Measurements from ENCODE around the gene EXO1. TPM values are rescaled to one million over a fixed set of nuclear protein-coding genes. Genes with fewer than 3 reads are reported as not detected.
"Not testable (repeated sequence)": the region's sequence is repeated elsewhere in the genome, so short reads cannot be mapped to it uniquely, and the experiment has no call there.

Gene EXO1
- under 1 TPM in 1 of 2 donors, not detected in 1; 0.29 TPM for total RNA-seq
- long read RNA-seq, donor 1, partial matches to known transcripts: 0 of 1 reads
- long read RNA-seq, donor 1, other reads (novel, unspliced or antisense): 1 of 1 reads
- long read RNA-seq, donor 2, partial matches to known transcripts: 1 of 1 reads
- long read RNA-seq, donor 2, other reads (novel, unspliced or antisense): 0 of 1 reads

GRCh38 chr1:241847796-241848685 lies at the start of gene EXO1:
Gene EXO1, plus strand, starts transcription at chr1:241848204. Its CDS starts 2,222 bp downstream, at chr1:241850426.
- DNase-seq (ENCODE audit: low spot score): peak; percentile 96
- intact Hi-C loops (cut with DNase I): no loop called here

GRCh38 chr1:241799416-241799815 lies 48.6 kb upstream of the EXO1 start:
- DNase-seq (ENCODE audit: low spot score): no peak
- intact Hi-C loops (cut with DNase I): no loop called here

GRCh38 chr1:241800640-241801039 lies 47.4 kb upstream of the EXO1 start:
- intact Hi-C loops (cut with DNase I): no loop called here
- no peak for DNase-seq (ENCODE audit: low spot score)

GRCh38 chr1:241802863-241803262 lies 45.1 kb upstream of the EXO1 start:
- no peak for DNase-seq (ENCODE audit: low spot score)
- intact Hi-C loops (cut with DNase I): no loop called here

- intact Hi-C loops (cut with DNase I); DNase-seq (ENCODE audit: low spot score): not testable (repeated sequence)
Measured at GRCh38 chr1:241804706-241805105, 43.3 kb upstream of the EXO1 start.

- DNase-seq (ENCODE audit: low spot score): no peak
- intact Hi-C loops (cut with DNase I): no loop called here
Measured at GRCh38 chr1:241808265-241808664, 39.7 kb upstream of the EXO1 start.

GRCh38 chr1:241810769-241811405 lies 37.1 kb upstream of the EXO1 start:
- intact Hi-C loops (cut with DNase I): no loop called here
- no peak for DNase-seq (ENCODE audit: low spot score)

- intact Hi-C loops (cut with DNase I): no loop called here
- DNase-seq (ENCODE audit: low spot score): no peak
Measured at GRCh38 chr1:241813768-241814320, 34.2 kb upstream of the EXO1 start.

- intact Hi-C loops (cut with DNase I): no loop called here
- DNase-seq (ENCODE audit: low spot score): no peak
Measured at GRCh38 chr1:241816008-241816407, 32.0 kb upstream of the EXO1 start.

GRCh38 chr1:241817331-241817792 lies 30.6 kb upstream of the EXO1 start:
- DNase-seq (ENCODE audit: low spot score): no peak
- intact Hi-C loops (cut with DNase I): no loop called here

- intact Hi-C loops (cut with DNase I): no loop called here
- no peak for DNase-seq (ENCODE audit: low spot score)
Measured at GRCh38 chr1:241817956-241818612, 29.9 kb upstream of the EXO1 start.

GRCh38 chr1:241819340-241819866 lies 28.6 kb upstream of the EXO1 start:
- intact Hi-C loops (cut with DNase I): no loop called here
- no peak for DNase-seq (ENCODE audit: low spot score)

- DNase-seq (ENCODE audit: low spot score): no peak
- intact Hi-C loops (cut with DNase I): no loop called here
Measured at GRCh38 chr1:241821363-241821762, 26.6 kb upstream of the EXO1 start.

- no peak for DNase-seq (ENCODE audit: low spot score)
- intact Hi-C loops (cut with DNase I): no loop called here
Measured at GRCh38 chr1:241822846-241823245, 25.2 kb upstream of the EXO1 start.

GRCh38 chr1:241823925-241824324 lies 24.1 kb upstream of the EXO1 start:
- intact Hi-C loops (cut with DNase I): no loop called here
- DNase-seq (ENCODE audit: low spot score): no peak

GRCh38 chr1:241825581-241825980 lies 22.4 kb upstream of the EXO1 start:
- intact Hi-C loops (cut with DNase I): no loop called here
- no peak for DNase-seq (ENCODE audit: low spot score)

- DNase-seq (ENCODE audit: low spot score); intact Hi-C loops (cut with DNase I): not testable (repeated sequence)
Measured at GRCh38 chr1:241826613-241827012, 21.4 kb upstream of the EXO1 start.

- DNase-seq (ENCODE audit: low spot score): no peak
- intact Hi-C loops (cut with DNase I): no loop called here
Measured at GRCh38 chr1:241827264-241827663, 20.7 kb upstream of the EXO1 start.

- intact Hi-C loops (cut with DNase I): no loop called here
- no peak for DNase-seq (ENCODE audit: low spot score)
Measured at GRCh38 chr1:241828463-241829021, 19.5 kb upstream of the EXO1 start.
